Measurements from ENCODE around the gene RNF130. TPM values are rescaled to one million over a fixed set of nuclear protein-coding genes. Genes with fewer than 3 reads are reported as not detected.

Gene RNF130
- total RNA-seq, 1 donor: 21.7 TPM

GRCh38 chr5:180072256-180072548 lies 643 bp upstream of the RNF130 start:
- DNase-seq (ENCODE audit: low read depth): no peak
- no peak overlapping the region for H3K4me3 ChIP-seq (ENCODE audit: low read depth, low read length)

GRCh38 chr5:180070756-180071530 lies 616 bp downstream of the RNF130 start:
- TF ChIP-seq CTCF (IDR thresholded peaks at IDR 0.05; ENCODE audit: insufficient read depth, low read length): no peak
- peak; percentile 68 for DNase-seq (ENCODE audit: low read depth)
- peak overlapping the region; percentile 79 for H3K4me3 ChIP-seq (ENCODE audit: low read depth, low read length)

More at GRCh38 chr5:180072256-180072548, 643 bp upstream of the RNF130 start:
- TF ChIP-seq CTCF (IDR thresholded peaks at IDR 0.05; ENCODE audit: insufficient read depth, low read length): no peak

GRCh38 chr5:180069589-180070247 lies 1.8 kb downstream of the RNF130 start:
- no peak for TF ChIP-seq CTCF (IDR thresholded peaks at IDR 0.05; ENCODE audit: insufficient read depth, low read length)
- DNase-seq (ENCODE audit: low read depth): no peak
- H3K4me3 ChIP-seq (ENCODE audit: low read depth, low read length): peak overlapping the region; percentile 79

- no peak for DNase-seq (ENCODE audit: low read depth)
- no peak for TF ChIP-seq CTCF (IDR thresholded peaks at IDR 0.05; ENCODE audit: insufficient read depth, low read length)
- no peak overlapping the region for H3K4me3 ChIP-seq (ENCODE audit: low read depth, low read length)
Observed at GRCh38 chr5:180068519-180069090, 3.0 kb downstream of the RNF130 start.

GRCh38 chr5:180067986-180068385 lies 3.6 kb downstream of the RNF130 start:
- no peak for TF ChIP-seq CTCF (IDR thresholded peaks at IDR 0.05; ENCODE audit: insufficient read depth, low read length)
- no peak for DNase-seq (ENCODE audit: low read depth)
- no peak overlapping the region for H3K4me3 ChIP-seq (ENCODE audit: low read depth, low read length)

- no peak overlapping the region for H3K4me3 ChIP-seq (ENCODE audit: low read depth, low read length)
- DNase-seq (ENCODE audit: low read depth): no peak
- no peak for TF ChIP-seq CTCF (IDR thresholded peaks at IDR 0.05; ENCODE audit: insufficient read depth, low read length)
Observed at GRCh38 chr5:180060192-180060591, 11.4 kb downstream of the RNF130 start.
